Measurements from ENCODE around the gene CBR1.

DNA sequence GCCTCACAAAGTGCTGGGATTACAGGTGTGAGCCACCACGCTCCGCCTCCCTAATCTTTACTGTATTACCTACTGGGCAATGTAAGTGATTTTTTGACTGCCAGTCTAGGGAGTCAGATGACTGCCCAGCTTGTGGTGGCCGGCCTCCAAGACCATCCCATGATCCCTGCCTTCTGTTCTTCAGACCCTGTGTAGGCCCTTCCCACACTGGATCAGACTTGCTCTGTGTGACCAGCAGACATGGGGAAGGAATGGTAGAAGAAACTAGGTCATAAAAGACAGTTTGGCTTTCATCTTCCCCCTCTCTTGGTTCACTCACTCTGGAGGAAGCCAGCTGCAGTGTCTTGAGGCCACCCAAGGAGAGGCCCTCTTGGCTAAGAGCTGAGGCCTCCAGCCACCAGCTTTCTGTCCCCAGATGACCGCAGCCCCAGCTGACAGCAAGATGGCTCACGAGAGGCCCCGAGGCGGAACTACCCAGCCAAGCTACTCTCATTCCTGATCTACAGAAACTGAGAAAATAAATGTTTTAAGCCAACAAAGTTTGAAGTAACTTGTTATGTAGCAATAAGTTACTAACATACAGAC, 50.6 kb downstream of the CBR1 start:
- TF ChIP-seq POLR2A (IDR thresholded peaks at IDR 0.05) = no peak
- TF ChIP-seq, protein P1, sequence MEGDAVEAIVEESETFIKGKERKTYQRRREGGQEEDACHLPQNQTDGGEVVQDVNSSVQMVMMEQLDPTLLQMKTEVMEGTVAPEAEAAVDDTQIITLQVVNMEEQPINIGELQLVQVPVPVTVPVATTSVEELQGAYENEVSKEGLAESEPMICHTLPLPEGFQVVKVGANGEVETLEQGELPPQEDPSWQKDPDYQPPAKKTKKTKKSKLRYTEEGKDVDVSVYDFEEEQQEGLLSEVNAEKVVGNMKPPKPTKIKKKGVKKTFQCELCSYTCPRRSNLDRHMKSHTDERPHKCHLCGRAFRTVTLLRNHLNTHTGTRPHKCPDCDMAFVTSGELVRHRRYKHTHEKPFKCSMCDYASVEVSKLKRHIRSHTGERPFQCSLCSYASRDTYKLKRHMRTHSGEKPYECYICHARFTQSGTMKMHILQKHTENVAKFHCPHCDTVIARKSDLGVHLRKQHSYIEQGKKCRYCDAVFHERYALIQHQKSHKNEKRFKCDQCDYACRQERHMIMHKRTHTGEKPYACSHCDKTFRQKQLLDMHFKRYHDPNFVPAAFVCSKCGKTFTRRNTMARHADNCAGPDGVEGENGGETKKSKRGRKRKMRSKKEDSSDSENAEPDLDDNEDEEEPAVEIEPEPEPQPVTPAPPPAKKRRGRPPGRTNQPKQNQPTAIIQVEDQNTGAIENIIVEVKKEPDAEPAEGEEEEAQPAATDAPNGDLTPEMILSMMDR (IDR thresholded peaks at IDR 0.05) = no peak

Measured in testis (tissue), 2 donors.